ENCODE results near the gene SLC5A6. TPM values are rescaled to one million over a fixed set of nuclear protein-coding genes. Genes with fewer than 3 reads are reported as not detected.
A peak's percentile ranks its signal among the peaks of the same experiment; 100 is the strongest.

The SLC5A6 gene
- total and polyA plus RNA-seq, 12 donors, result 5.3 to 20.5 (median 9.1) TPM

DNA sequence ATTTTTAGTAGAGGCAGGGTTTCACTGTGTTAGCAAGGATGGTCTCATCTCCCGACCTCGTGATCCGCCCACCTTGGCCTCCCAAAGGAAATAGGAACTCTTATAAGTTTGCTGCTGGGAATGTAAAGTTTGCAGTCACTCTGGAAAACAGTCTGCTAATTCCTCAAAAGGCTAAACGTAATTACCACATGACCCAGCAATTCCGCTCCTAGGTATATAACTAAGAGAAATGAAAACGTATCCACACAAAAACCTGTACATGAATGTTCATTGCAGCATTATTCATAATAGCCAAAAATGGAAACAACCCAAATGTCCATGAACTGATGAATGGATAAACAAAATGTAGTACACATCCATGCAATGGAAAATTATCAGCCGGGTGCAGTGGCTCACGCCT, 22.1 kb downstream of the SLC5A6 start:
- ATAC-seq, result no peak
- Histone ChIP-seq H3K36me3 (no peaks in the 10 kb centered on the region), H3K4me3 (no peak overlapping the region), H3K27me3 (peaks cover 0 to 4% (median 0%) of the 10 kb centered on the region in 7 donors), H3K4me1 (peaks cover 0 to 15% (median 8%) of the 10 kb centered on the region in 9 donors), H3K27ac (no peak overlapping the region), H3K9me3 (no peaks in the 10 kb centered on the region)
- WGBS, 2 donors, result 87 to 90% methylated on average over 8 of the region's 8 CpGs
- no peak for DNase-seq
- TF ChIP-seq, protein P1, sequence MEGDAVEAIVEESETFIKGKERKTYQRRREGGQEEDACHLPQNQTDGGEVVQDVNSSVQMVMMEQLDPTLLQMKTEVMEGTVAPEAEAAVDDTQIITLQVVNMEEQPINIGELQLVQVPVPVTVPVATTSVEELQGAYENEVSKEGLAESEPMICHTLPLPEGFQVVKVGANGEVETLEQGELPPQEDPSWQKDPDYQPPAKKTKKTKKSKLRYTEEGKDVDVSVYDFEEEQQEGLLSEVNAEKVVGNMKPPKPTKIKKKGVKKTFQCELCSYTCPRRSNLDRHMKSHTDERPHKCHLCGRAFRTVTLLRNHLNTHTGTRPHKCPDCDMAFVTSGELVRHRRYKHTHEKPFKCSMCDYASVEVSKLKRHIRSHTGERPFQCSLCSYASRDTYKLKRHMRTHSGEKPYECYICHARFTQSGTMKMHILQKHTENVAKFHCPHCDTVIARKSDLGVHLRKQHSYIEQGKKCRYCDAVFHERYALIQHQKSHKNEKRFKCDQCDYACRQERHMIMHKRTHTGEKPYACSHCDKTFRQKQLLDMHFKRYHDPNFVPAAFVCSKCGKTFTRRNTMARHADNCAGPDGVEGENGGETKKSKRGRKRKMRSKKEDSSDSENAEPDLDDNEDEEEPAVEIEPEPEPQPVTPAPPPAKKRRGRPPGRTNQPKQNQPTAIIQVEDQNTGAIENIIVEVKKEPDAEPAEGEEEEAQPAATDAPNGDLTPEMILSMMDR (IDR thresholded peaks at IDR 0.05), result no peak
- intact Hi-C loops (cut with DNase I), result loop anchor here in 9 of 10 donors (2.0 to 10.0 kb wide), 4 partner anchors 91 to 235 kb away; no protein-coding TSS in a partner anchor

DNA sequence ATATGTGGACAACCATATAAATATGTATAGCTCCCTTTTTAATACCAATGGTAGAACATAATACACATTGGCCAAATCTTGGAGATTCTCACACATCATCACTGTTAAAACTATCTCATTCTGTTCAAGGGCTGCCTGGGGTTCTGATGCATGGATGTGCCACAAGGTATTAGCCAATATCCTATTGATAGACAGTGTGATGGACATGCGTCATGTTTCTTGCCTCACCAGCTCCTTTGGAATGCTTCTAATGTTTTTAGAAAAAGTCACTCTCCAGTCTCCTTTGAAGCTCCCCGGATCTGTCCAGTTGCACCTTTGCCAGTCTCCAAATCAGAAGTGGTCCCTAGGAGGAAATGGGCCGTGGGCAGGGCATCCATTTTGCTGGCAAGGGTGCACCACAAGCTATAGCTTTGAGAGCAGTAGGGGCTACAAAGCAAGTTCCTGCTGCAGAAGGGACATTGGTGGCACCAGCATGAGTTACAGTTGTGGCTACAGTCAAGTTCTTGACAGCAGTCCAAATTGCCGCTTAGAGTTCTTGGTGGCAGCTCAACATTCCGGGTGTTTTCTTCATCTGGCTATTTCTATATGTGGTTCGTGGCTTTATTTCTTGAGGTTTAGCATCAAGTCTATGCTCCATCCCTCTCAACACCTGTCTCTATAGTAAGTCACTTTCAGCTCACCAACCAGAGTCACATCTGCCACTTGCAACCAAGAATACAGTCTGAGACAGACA, 25.3 kb downstream of the SLC5A6 start:
- no peak for DNase-seq
- H3K27me3 ChIP-seq, result peaks cover 0 to 4% (median 0%) of the 10 kb centered on the region in 7 donors
- H3K4me3 ChIP-seq, result no peak overlapping the region
- H3K9me3 ChIP-seq, result no peaks in the 10 kb centered on the region
- intact Hi-C loops (cut with DNase I), result loop anchor here in 1 of 10 donors (5.0 kb wide), 1 partner anchor 89 kb away; no protein-coding TSS in a partner anchor
- H3K4me1 ChIP-seq, result peaks cover 0 to 26% (median 9%) of the 10 kb centered on the region in 9 donors
- no peaks in the 10 kb centered on the region for H3K36me3 ChIP-seq
- no peak for ATAC-seq
- no peak overlapping the region for H3K27ac ChIP-seq
- 71 to 77% methylated on average over 6 of the region's 6 CpGs for WGBS, 2 donors
- TF ChIP-seq, protein P1 (IDR thresholded peaks at IDR 0.05), result no peak

DNA sequence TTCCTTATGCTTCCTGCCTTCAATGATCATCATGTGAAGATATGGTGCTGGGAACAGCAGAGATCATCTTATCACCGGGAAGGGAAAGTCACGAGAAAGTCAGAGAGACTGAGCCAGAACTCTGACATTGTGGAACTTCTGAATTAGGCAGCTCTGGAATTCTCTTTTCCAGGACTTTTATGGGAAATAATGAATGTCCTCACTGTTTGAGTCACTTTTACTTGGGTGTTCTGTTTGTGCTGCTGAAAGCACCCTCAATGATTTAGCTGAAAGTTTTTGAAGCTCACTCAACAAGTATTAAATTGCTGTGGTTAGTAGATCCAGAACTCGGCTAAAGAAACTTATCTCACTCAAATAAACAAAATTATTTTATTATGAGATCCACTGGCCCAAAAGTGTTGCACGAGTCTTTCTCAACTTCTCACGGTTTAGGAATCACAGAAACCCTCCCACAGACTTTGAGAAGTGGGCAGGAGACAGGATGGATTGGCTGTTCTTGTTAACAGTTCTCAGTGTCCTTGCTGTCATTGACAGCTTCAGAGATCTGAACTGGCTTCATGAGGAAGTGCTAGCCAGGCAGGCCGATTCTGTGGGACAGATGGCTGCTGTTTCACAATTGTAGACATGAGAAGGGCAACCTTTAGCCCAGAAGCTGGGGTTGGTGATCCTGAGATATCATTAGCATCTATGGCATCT, 26.6 kb downstream of the SLC5A6 start:
- peaks cover 0 to 5% (median 0%) of the 10 kb centered on the region in 7 donors for H3K27me3 ChIP-seq
- peak overlapping the region in 8 of 10 donors; percentile 11 to 68 (median 45) for H3K27ac ChIP-seq
- TF ChIP-seq, protein P1 (IDR thresholded peaks at IDR 0.05), result no peak
- WGBS, 2 donors, result 16% methylated on average over 6 of the region's 6 CpGs
- DNase-seq (no peak), ATAC-seq (peak in 7 of 8 donors; percentile 12 to 87 (median 64))
- H3K36me3 ChIP-seq, result no peaks in the 10 kb centered on the region
- intact Hi-C loops (cut with DNase I), result loop anchor here in 1 of 10 donors (5.0 kb wide), 1 partner anchor 88 kb away; no protein-coding TSS in a partner anchor
- H3K4me1 ChIP-seq, result peaks cover 0 to 26% (median 9%) of the 10 kb centered on the region in 9 donors
- H3K9me3 ChIP-seq, result no peaks in the 10 kb centered on the region
- no peak overlapping the region for H3K4me3 ChIP-seq

DNA sequence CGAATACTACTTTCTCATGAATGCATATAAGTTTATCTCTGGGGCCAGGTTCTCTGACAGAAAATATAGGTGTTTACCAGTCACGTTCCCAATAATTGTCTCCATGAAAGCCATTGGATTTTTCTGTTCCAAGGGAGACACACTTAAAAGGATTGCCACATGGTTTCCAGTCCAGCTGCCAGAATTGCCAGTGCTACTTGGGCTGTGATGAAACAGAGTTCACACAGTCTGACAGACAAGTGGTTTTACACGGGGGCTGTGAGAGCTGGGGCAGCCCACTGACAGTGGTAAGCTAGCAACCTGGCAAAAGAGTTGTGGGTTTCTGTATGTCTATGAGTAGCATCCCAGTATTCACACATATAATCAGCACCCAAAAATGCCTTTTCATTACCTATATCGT, 28.0 kb downstream of the SLC5A6 start:
- Histone ChIP-seq H3K4me3 (no peak overlapping the region), H3K4me1 (peaks cover 0 to 26% (median 9%) of the 10 kb centered on the region in 9 donors), H3K9me3 (no peaks in the 10 kb centered on the region), H3K27me3 (peaks cover 0 to 15% (median 8%) of the 10 kb centered on the region in 7 donors), H3K36me3 (no peaks in the 10 kb centered on the region), H3K27ac (peak overlapping the region in 1 of 10 donors; percentile 61)
- TF ChIP-seq, protein P1 (IDR thresholded peaks at IDR 0.05), result no peak
- intact Hi-C loops (cut with DNase I), result no loop called here
- peak in 1 of 2 donors; percentile 23 for DNase-seq
- WGBS, 2 donors, result 61 to 63% methylated on average over 4 of the region's 4 CpGs
- ATAC-seq, result peak in 5 of 8 donors; percentile 39 to 84 (median 77)

Data from heart right ventricle (tissue), 16 donors.